HG03460 (cell line): ENCODE data around the gene VIL1.

Experiments used
- ATAC-seq: cut with Tn5 transposase; IDR thresholded peaks from one replicate; pipeline ENCODE4 v1.9.1; 2021; ENCODE audit not compliant: unreplicated experiment

The VIL1 gene

DNA sequence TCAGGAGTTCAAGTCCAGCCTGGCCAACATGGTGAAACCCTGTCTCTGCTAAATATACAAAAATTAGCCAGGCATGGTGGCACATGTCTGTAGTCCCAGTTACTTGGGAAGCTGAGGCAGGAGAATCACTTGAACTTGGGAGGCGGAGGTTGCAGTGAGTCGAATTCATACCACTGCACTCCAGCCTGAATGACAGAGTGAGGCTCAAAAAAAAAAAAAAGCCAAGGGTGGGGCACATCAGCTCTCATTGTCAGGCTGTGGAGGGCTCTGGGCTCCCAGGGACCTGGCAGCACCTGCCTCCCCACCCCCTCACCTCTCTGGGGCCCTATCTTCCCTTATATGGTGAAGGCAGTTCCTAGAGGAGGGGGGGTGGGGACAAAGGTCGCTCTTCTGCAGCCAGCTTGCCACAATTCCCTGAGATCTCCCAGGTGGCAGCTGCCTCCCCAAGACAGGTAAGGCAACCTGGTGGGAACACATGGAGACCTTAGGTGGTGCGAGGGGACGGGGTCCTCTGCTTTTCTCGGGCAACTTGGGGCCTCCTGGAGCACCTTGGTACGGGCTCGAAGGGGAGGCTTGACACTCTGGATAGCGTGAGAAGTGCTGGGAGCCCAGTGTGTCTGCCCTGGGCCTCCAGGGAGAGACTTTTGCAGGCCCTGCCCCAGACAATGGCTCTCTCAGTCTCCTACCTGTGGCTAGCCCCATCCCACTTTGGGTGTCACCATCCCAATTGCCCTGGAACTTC, at the start of gene VIL1:
Gene VIL1, plus strand, starts transcription at position 407 of the 742 bp plus-strand sequence. CDS start 4,656 bp downstream, outside the sequence.
- no peak for ATAC-seq

DNA sequence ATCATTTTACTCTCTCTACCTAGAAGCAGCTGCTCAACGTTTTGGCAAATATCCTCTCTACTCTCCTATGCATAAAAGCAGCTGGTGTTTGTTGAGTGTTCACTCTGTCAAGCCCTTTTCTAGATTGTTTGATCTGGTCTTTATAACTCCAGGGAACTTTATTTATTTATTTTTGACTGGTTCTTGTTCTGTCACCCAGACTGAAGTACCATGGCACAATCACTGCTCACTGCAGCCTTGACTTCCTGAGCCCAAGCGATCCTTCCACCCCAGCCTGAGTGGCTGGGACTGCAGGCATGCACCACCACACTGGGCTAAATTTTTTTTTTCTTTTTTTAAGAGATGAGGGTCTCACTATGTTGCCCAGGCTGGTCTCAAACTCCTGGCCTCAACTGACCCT, 49.6 kb upstream of the VIL1 start:
- ATAC-seq, result no peak

DNA sequence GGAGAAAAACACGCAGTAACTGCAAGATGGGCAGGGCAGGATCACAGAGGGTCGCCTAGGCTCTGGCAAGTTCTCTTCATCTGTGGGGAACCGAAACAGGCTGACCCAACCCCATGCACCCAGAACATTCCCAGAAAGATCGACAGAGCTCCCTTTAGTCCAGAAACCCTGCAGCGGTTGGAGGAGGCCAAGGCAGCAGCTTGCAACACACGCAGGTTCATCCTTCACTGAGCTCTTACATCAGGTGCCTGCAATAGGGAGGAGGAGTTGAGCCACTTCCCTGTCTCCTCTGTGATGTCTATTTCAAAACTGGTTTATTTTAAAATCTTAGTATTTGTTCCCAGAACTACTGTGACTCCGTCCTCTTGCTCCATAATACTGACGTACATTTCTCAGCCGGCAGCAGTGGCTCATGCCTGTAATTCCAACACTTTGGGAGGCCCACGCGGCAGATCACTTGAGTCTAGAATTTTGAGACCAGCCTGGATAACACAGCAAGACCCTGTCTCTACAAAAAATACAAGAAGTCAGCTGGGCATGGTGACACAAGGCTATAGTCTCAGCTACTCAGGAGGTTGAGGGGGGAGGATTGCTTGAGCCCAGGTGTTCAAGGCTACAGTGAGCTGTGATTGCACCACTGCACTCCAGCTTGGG, 48.4 kb upstream of the VIL1 start:
- no peak for ATAC-seq

DNA sequence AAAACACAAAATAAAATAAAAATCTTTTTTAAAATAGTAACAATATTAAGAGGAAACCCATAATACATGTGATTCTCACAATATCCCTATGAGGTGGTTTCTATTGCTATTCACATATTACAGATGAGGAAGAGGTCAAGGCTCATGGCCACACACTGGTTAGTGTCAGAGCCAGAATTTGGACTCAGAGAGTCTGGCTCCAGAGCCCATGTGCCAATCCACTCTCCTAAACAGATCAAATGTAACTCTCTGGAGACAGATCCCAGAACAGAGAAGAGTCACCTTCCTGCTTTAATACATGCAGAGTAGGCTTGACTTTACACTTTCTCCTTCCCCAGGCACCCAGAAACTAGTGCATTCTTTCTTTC, 47.0 kb upstream of the VIL1 start:
- ATAC-seq, result no peak

- no peak for ATAC-seq
Observed at GRCh38 chr2:218374795-218375194, 44.1 kb upstream of the VIL1 start.

GRCh38 chr2:218375212-218375611, 43.7 kb upstream of the VIL1 start:
- no peak for ATAC-seq

DNA sequence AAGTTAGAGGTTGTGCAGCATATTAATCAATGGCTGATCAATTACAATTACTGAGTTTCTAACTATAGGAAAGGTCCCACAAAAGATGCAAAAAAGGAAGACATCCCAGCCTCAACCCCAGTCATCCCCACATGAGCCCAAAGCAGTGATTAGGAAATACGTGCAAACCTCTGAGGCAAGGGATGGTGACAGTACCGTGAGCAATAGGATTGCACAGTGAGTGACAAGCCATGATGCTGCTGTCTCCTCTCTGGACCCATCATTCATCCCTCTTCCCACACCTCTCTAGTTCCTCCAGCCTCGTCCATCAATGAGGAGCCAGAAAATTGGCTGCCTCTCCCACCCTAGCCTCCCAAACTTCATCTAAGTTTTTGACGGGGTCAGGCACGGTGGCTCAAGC, 40.9 kb upstream of the VIL1 start:
- no peak for ATAC-seq

DNA sequence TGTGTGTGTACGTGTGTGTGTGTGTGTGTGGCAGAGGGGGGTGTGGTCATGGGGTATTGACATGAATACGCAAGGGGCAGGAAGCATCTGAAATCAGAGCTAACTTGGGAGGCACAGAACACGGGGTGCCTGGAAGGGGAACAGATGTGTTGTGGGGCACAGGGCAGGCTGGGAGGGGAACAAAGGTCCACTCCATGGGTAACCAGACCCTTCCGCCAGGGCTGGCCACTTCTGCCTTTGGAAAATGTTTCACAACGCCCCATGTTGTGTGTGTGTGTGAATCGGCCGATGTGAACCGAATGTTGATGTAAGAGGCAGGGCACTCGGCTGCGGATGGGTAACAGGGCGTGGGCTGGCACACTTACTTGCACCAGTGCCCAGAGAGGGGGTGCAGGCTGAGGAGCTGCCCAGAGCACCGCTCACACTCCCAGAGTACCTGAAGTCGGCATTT, 37.0 kb upstream of the VIL1 start, which contains the start of gene SLC11A1:
Gene SLC11A1, plus strand, starts transcription at position 358 of the 451 bp plus-strand sequence. CDS start 96 bp downstream, outside the sequence.
- no peak for ATAC-seq

DNA sequence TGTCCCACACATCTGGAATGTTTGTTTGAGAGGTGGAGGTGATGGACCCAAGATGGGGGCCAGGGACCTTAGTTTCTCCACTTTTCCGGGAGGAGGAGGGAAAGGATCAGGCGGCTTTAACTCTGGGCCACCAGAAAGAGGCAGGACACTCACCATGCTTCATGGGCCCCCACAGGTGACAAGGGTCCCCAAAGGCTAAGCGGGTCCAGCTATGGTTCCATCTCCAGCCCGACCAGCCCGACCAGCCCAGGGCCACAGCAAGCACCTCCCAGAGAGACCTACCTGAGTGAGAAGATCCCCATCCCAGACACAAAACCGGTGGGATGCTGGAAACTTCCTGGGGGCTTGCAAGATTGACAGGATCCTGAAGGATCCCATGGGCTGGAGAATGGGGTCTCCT, 36.1 kb upstream of the VIL1 start:
- ATAC-seq, result no peak

- ATAC-seq, result no peak
Observed at GRCh38 chr2:218383892-218384519, 34.9 kb upstream of the VIL1 start.

DNA sequence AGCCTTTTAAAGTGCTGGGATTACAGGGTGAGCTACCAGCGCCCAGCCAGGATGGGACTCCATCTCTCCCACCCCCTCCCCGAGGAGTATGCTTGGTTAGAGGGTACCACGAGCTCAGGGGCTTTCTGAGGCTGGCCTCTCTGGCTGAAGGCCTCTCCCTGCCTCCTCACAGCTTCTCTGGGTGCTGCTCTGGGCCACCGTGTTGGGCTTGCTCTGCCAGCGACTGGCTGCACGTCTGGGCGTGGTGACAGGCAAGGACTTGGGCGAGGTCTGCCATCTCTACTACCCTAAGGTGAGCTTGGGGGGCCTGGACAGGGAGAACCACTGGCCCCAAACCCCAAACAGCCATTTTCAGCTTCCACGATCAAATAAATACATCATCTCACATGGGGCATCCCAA, 33.9 kb upstream of the VIL1 start:
- ATAC-seq, result no peak

DNA sequence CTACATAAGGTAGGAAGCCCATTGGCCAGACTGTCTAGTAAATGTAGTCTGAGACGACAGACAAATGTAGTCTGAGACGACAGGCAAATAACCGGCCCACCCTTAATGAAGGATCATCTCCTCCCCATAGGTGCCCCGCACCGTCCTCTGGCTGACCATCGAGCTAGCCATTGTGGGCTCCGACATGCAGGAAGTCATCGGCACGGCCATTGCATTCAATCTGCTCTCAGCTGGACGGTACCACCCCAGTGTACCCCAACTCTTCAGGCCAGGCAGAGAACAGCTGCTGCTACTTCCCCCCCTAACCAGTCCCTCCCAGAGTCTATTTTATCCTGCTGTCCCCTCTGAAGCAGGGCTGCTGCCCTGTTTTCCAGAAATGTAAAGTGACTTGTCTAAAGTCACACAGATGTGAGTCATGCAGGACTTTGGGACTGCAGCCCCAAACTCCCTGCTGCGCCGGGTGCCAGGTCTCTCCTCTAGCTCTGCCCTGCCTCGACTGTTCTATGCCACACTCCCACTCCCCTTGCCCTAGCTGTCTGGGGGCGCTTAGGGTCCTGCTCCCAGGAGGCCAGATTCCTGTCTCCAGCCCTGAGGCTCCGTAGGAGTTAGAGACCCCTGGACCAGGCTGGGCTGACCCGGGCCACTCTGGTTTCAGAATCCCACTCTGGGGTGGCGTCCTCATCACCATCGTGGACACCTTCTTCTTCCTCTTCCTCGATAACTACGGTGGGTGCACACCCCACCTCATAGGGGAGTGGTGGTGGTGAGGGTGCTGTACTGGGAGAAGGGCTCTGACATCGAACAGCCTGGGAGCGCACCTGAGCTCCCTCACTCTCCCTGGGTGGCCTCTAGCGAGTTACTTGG, 32.2 kb upstream of the VIL1 start:
- ATAC-seq, result no peak

DNA sequence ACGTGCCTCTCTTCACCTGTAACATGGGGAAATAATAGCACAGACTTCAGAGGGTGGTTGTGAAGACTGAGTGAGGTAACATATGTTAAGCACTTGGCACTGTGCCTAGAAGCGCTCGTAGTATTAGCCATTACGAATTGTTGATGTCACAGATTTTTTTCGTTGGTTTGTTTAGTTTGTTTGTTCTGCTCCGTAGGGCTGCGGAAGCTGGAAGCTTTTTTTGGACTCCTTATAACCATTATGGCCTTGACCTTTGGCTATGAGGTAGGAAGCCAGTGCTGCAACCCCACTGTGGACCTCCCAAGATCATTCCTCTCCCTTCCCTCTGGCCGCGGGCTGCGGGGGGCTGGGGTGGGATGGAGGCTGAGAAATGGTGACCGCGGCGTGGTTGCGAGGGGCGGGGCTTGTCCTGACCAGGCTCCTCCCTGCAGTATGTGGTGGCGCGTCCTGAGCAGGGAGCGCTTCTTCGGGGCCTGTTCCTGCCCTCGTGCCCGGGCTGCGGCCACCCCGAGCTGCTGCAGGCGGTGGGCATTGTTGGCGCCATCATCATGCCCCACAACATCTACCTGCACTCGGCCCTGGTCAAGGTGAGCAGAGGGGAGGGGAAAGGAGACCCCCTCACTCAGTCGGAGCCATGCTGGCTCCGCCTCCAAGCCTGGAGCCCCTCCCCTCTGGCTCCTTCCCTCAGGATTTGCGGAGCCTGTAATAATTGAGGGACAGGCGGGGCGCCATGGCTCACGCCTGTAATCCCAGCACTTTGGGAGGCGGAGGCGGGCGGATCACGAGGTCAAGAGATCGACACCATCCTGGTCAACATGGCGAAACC, 31.3 kb upstream of the VIL1 start:
- ATAC-seq, result no peak

- no peak for ATAC-seq
Observed at GRCh38 chr2:218389333-218390150, 29.4 kb upstream of the VIL1 start.

DNA sequence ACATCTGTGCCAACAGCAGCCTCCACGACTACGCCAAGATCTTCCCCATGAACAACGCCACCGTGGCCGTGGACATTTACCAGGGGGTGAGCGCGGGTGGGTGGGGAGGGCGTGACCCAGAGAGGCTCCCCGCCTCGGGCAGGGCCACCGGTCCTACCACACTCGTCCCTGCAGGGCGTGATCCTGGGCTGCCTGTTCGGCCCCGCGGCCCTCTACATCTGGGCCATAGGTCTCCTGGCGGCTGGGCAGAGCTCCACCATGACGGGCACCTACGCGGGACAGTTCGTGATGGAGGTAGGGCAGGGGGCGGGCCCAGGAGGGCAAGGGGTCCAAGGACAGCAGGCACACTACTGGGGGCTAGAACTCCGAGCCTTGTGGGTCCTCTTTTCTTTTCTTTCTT, 27.7 kb upstream of the VIL1 start:
- no peak for ATAC-seq

DNA sequence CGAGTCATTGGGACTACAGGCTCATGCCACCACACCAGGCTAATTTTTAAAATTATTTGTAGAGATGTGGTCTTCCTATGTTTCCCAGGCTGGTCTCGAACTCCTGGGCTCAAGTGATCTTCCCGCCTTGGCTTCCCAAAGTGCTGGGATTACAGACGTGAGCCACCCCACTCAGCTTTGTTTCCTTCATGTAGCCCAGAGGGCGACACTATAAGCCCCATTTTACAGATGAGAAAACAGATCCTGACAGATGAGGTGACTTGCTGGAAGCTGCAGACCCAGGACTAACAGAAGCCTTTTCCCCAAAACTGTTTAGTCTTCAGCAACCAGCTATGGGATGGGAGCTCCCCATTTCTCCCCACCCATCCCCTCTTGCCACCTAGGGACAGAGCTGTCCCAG, 26.5 kb upstream of the VIL1 start:
- no peak for ATAC-seq

DNA sequence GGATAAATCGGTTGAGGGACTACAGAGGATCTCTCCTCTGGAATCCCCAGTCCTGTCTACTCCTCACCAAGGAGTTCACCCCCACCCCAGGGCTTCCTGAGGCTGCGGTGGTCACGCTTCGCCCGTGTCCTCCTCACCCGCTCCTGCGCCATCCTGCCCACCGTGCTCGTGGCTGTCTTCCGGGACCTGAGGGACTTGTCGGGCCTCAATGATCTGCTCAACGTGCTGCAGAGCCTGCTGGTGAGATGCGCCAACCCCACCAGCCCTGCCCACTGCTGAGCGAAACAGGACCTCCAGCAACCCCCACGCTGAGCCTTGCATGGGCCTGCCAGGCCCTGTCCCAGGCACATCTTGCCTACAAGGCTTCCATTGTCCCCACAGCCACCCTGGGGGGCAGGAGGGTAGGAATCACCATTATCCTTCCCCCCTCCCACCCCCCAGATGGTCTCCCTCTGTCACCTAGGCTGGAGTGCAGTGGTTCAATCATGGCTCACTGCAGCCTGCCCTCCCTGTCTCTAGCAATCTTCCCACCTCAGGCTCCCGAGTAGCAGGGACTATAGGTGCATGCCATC, 25.9 kb upstream of the VIL1 start:
- ATAC-seq, result no peak

- ATAC-seq, result no peak
Observed at GRCh38 chr2:218393750-218394290, 25.1 kb upstream of the VIL1 start.
